Measurements from ENCODE around the gene RPP30.
A peak's percentile ranks its signal among the peaks of the same experiment; 100 is the strongest.

RPP30 gene

GRCh38 chr10:90871766-90872647 is at the start of gene RPP30:
Gene RPP30 (plus strand): TSS chr10:90871974. CDS start chr10:90871987, 13 bp downstream.
- FAIRE-seq, result peak; percentile 96
- DNase-seq (ENCODE audit: insufficient read length, low spot score), result peak; percentile 70
- peak; percentile 69 for TF ChIP-seq POLR2A (IDR thresholded peaks at IDR 0.05; ENCODE audit: low read depth, low read length)

GRCh38 chr10:90822508-90822907 is 49.3 kb upstream of the RPP30 start:
- FAIRE-seq (no peak), DNase-seq (ENCODE audit: insufficient read length, low spot score) (no peak)
- TF ChIP-seq POLR2A (IDR thresholded peaks at IDR 0.05; ENCODE audit: low read depth, low read length), result no peak

GRCh38 chr10:90832111-90832510 is 39.7 kb upstream of the RPP30 start:
- FAIRE-seq, result no peak
- no peak for TF ChIP-seq POLR2A (IDR thresholded peaks at IDR 0.05; ENCODE audit: low read depth, low read length)
- DNase-seq (ENCODE audit: insufficient read length, low spot score), result no peak

- FAIRE-seq (no peak), DNase-seq (ENCODE audit: insufficient read length, low spot score) (no peak)
- TF ChIP-seq POLR2A (IDR thresholded peaks at IDR 0.05; ENCODE audit: low read depth, low read length), result no peak
These were observed 37.4 kb upstream of the RPP30 start for GRCh38 chr10:90834326-90834725.

- TF ChIP-seq POLR2A (IDR thresholded peaks at IDR 0.05; ENCODE audit: low read depth, low read length), result no peak
- DNase-seq (ENCODE audit: insufficient read length, low spot score), result no peak
- no peak for FAIRE-seq
These were observed 34.3 kb upstream of the RPP30 start for GRCh38 chr10:90837486-90837885.

- TF ChIP-seq POLR2A (IDR thresholded peaks at IDR 0.05; ENCODE audit: low read depth, low read length), result no peak
- no peak for FAIRE-seq
These were observed 29.0 kb upstream of the RPP30 start for GRCh38 chr10:90842725-90843124.

GRCh38 chr10:90845726-90846125 is 26.0 kb upstream of the RPP30 start:
- TF ChIP-seq POLR2A (IDR thresholded peaks at IDR 0.05; ENCODE audit: low read depth, low read length), result no peak
- FAIRE-seq, result no peak

More at GRCh38 chr10:90842725-90843124, 29.0 kb upstream of the RPP30 start:
- DNase-seq (ENCODE audit: insufficient read length, low spot score), result no peak

GRCh38 chr10:90846746-90847145 is 25.0 kb upstream of the RPP30 start:
- DNase-seq (ENCODE audit: insufficient read length, low spot score), result no peak
- no peak for FAIRE-seq
- no peak for TF ChIP-seq POLR2A (IDR thresholded peaks at IDR 0.05; ENCODE audit: low read depth, low read length)

More at GRCh38 chr10:90845726-90846125, 26.0 kb upstream of the RPP30 start:
- DNase-seq (ENCODE audit: insufficient read length, low spot score), result no peak

GRCh38 chr10:90847436-90847835 is 24.3 kb upstream of the RPP30 start:
- FAIRE-seq (no peak), DNase-seq (ENCODE audit: insufficient read length, low spot score) (no peak)
- no peak for TF ChIP-seq POLR2A (IDR thresholded peaks at IDR 0.05; ENCODE audit: low read depth, low read length)

GRCh38 chr10:90849956-90850749 is 21.6 kb upstream of the RPP30 start:
- DNase-seq (ENCODE audit: insufficient read length, low spot score) (no peak), FAIRE-seq (no peak)
- no peak for TF ChIP-seq POLR2A (IDR thresholded peaks at IDR 0.05; ENCODE audit: low read depth, low read length)

- no peak for TF ChIP-seq POLR2A (IDR thresholded peaks at IDR 0.05; ENCODE audit: low read depth, low read length)
- FAIRE-seq (no peak), DNase-seq (ENCODE audit: insufficient read length, low spot score) (no peak)
These were observed 16.6 kb upstream of the RPP30 start for GRCh38 chr10:90855126-90855525.

GRCh38 chr10:90856261-90856660 is 15.5 kb upstream of the RPP30 start:
- no peak for FAIRE-seq
- DNase-seq (ENCODE audit: insufficient read length, low spot score), result no peak
- TF ChIP-seq POLR2A (IDR thresholded peaks at IDR 0.05; ENCODE audit: low read depth, low read length), result no peak

GRCh38 chr10:90856964-90857634 is 14.7 kb upstream of the RPP30 start:
- TF ChIP-seq POLR2A (IDR thresholded peaks at IDR 0.05; ENCODE audit: low read depth, low read length), result no peak
- DNase-seq (ENCODE audit: insufficient read length, low spot score) (no peak), FAIRE-seq (no peak)

Measured in H54 (cell line).